H9 (cell line): Measurements from ENCODE around the gene WDR33. TPM values are rescaled to one million over a fixed set of nuclear protein-coding genes. Genes with fewer than 3 reads are reported as not detected.

Experiments used
- DNase-seq: peaks from one replicate; pipeline ENCODE4 v3.0.0-alpha.2; 2017
- H2AFZ ChIP-seq: one replicate; pipeline ENCODE4 v1.6.1; 2013; ENCODE audit warnings: mild to moderate bottlenecking, low read length, control low read depth, moderate library complexity
- H2AK5ac ChIP-seq: 2 replicates; pipeline ENCODE4 v1.6.1; 2013; ENCODE audit warnings: low read length, control low read depth, mixed read lengths; ENCODE audit not compliant: insufficient read length
- H2BK120ac ChIP-seq: one replicate; pipeline ENCODE4 v1.6.1; 2013; ENCODE audit warnings: low read depth, mild to moderate bottlenecking, low read length, control low read depth, inconsistent platforms; ENCODE audit not compliant: poor library complexity, severe bottlenecking
- H2BK12ac ChIP-seq: 2 replicates; pipeline ENCODE4 v1.6.1; 2013; ENCODE audit warnings: low read length, control low read depth, mixed read lengths, low read depth; ENCODE audit not compliant: insufficient read length
- H2BK15ac ChIP-seq: 2 replicates; pipeline ENCODE4 v1.6.1; 2013; ENCODE audit warnings: low read depth, low read length, control low read depth
- H2BK20ac ChIP-seq: one replicate; pipeline ENCODE4 v1.6.1; 2013; ENCODE audit warnings: low read depth, mild to moderate bottlenecking, low read length, control low read depth, inconsistent platforms; ENCODE audit not compliant: poor library complexity, severe bottlenecking
- H2BK5ac ChIP-seq: 2 replicates; pipeline ENCODE4 v1.6.1; 2013; ENCODE audit warnings: low read length, control low read depth, mixed read lengths; ENCODE audit not compliant: insufficient read length
- H3K14ac ChIP-seq: 2 replicates; pipeline ENCODE4 v1.6.1; 2013; ENCODE audit warnings: low read length, control low read depth; ENCODE audit not compliant: insufficient read depth
- H3K18ac ChIP-seq: 2 replicates; pipeline ENCODE4 v1.6.1; 2013; ENCODE audit warnings: low read depth, mild to moderate bottlenecking, mixed read lengths, low read length, control low read depth; ENCODE audit not compliant: insufficient read length
- H3K23ac ChIP-seq: 2 replicates; pipeline ENCODE4 v1.6.1; 2013; ENCODE audit warnings: low read length, control low read depth, mixed read lengths, low read depth; ENCODE audit not compliant: insufficient read length
- H3K23me2 ChIP-seq: 2 replicates; pipeline ENCODE4 v1.6.1; 2013; ENCODE audit warnings: low read depth, mild to moderate bottlenecking, mixed read lengths, low read length, control low read depth; ENCODE audit not compliant: insufficient read length, poor library complexity, severe bottlenecking
- H3K27ac ChIP-seq: 2 replicates; pipeline ENCODE4 v1.5.1; 2013; ENCODE audit warnings: low read length, control low read depth, mixed read lengths, low read depth; ENCODE audit not compliant: insufficient read length
- H3K27me3 ChIP-seq: 2 replicates; pipeline ENCODE4 v1.6.1; 2013; ENCODE audit warnings: low read length, control low read depth, inconsistent platforms; ENCODE audit not compliant: insufficient read depth
- H3K4ac ChIP-seq: 2 replicates; pipeline ENCODE4 v1.6.1; 2013; ENCODE audit warnings: low read depth, mild to moderate bottlenecking, control low read depth, inconsistent platforms, low read length, moderate library complexity
- H3K4me1 ChIP-seq: 2 replicates; pipeline ENCODE4 v1.6.1; 2013; ENCODE audit warnings: low read length, control low read depth, inconsistent platforms; ENCODE audit not compliant: insufficient read depth
- H3K4me2 ChIP-seq: 2 replicates; pipeline ENCODE4 v1.6.1; 2013; ENCODE audit warnings: low read length, control low read depth, mixed read lengths; ENCODE audit not compliant: insufficient read length, insufficient read depth
- H3K56ac ChIP-seq: 2 replicates; pipeline ENCODE4 v1.6.1; 2013; ENCODE audit warnings: low read depth, mild to moderate bottlenecking, mixed read lengths, low read length, control low read depth; ENCODE audit not compliant: insufficient read length
- H3K79me1 ChIP-seq: 2 replicates; pipeline ENCODE4 v1.6.1; 2013; ENCODE audit warnings: low read depth, mild to moderate bottlenecking, moderate library complexity, low read length, control low read depth, inconsistent platforms; ENCODE audit not compliant: insufficient read depth, poor library complexity, severe bottlenecking
- H3K79me2 ChIP-seq: 2 replicates; pipeline ENCODE4 v1.6.1; 2013; ENCODE audit warnings: low read length, control low read depth, inconsistent platforms; ENCODE audit not compliant: insufficient read depth
- H3K9ac ChIP-seq: 2 replicates; pipeline ENCODE4 v1.6.1; 2013; ENCODE audit warnings: low read length, control low read depth, mixed read lengths; ENCODE audit not compliant: insufficient read length; ENCODE audit errors: extremely low read depth
- H3K9me3 ChIP-seq: one replicate; pipeline ENCODE4 v1.6.1; 2013; ENCODE audit warnings: low read depth, low read length, inconsistent platforms; ENCODE audit not compliant: control insufficient read depth
- H3T11ph ChIP-seq: one replicate; pipeline ENCODE4 v1.6.1; 2013; ENCODE audit warnings: mild to moderate bottlenecking, low read length, control low read depth, inconsistent platforms
- H4K20me1 ChIP-seq: one replicate; pipeline ENCODE4 v1.6.1; 2013; ENCODE audit not compliant: control insufficient read depth, insufficient read length, insufficient read depth
- H4K5ac ChIP-seq: 2 replicates; pipeline ENCODE4 v1.6.1; 2013; ENCODE audit warnings: low read depth, mild to moderate bottlenecking, mixed read lengths, low read length, control low read depth; ENCODE audit not compliant: insufficient read length
- H4K8ac ChIP-seq: replicated peaks from 2 replicates; pipeline ENCODE4 v1.6.1; 2013; ENCODE audit warnings: low read length, control low read depth, mixed read lengths, low read depth; ENCODE audit not compliant: insufficient read length
- H4K91ac ChIP-seq: 2 replicates; pipeline ENCODE4 v1.6.1; 2013; ENCODE audit warnings: low read depth, mild to moderate bottlenecking, moderate library complexity, mixed read lengths, low read length, control low read depth; ENCODE audit not compliant: insufficient read length
- H3K27ac Mint-ChIP-seq, 3 experiments: 2 replicates in 2 of 3; 3 replicates in 1 of 3; pipeline ENCODE4 v1.8.0; 2020 to 2021; ENCODE audit warnings: mixed read lengths in 3 of 3, mild to moderate bottlenecking in 1 of 3, moderate library complexity in 1 of 3
- H3K27me3 Mint-ChIP-seq: 2 replicates; pipeline ENCODE4 v1.8.0; 2021; ENCODE audit warnings: low read depth, mild to moderate bottlenecking, moderate library complexity, mixed read lengths
- H3K36me3 Mint-ChIP-seq, 3 experiments: 2 replicates in 2 of 3; 3 replicates in 1 of 3; pipeline ENCODE4 v1.8.0; 2020 to 2021; ENCODE audit warnings: low read depth in 3 of 3, mixed read lengths in 3 of 3; ENCODE audit not compliant: insufficient read depth in 1 of 3
- H3K4me1 Mint-ChIP-seq, 2 experiments: 2 replicates each; pipeline ENCODE4 v1.8.0; 2020; ENCODE audit warnings: mixed read lengths in 2 of 2
- H3K4me3 Mint-ChIP-seq, 2 experiments: 2 replicates in 1 of 2; 3 replicates in 1 of 2; pipeline ENCODE4 v1.8.0; 2020 to 2021; ENCODE audit warnings: mild to moderate bottlenecking in 2 of 2, mixed read lengths in 2 of 2, moderate library complexity in 1 of 2
- H3K9me3 Mint-ChIP-seq, 2 experiments: 2 replicates in 1 of 2; 3 replicates in 1 of 2; pipeline ENCODE4 v1.8.0; 2020; ENCODE audit warnings: mild to moderate bottlenecking in 2 of 2, mixed read lengths in 2 of 2, moderate library complexity in 1 of 2
- CTCF ChIP-seq: fragments of 200-600 bp; sonication (generic); conservative IDR thresholded peaks from 3 replicates; pipeline ENCODE4 v1.8.0; 2021; ENCODE audit warnings: antibody characterized with exemption, mild to moderate bottlenecking
- WGBS: extraction: QIAGEN DNeasy Blood & Tissue Kit; methylation state at CpG from one replicate; pipeline ENCODE4 v1.1.7; 2013; ENCODE audit warnings: missing lambda C conversion rate, low lambda C conversion rate, mixed read lengths; ENCODE audit not compliant: insufficient read length; ENCODE audit errors: extremely low coverage; 5-methylcytosine and 5-hydroxymethylcytosine counted together
- total RNA-seq: library from RNA; stranded (reverse); gene quantifications from 2 replicates; pipeline ENCODE4 v1.2.1, GENCODE V29; 2021

WDR33 gene
- total RNA-seq, 1 experiment from 2014 or later: 86.0 TPM

DNA sequence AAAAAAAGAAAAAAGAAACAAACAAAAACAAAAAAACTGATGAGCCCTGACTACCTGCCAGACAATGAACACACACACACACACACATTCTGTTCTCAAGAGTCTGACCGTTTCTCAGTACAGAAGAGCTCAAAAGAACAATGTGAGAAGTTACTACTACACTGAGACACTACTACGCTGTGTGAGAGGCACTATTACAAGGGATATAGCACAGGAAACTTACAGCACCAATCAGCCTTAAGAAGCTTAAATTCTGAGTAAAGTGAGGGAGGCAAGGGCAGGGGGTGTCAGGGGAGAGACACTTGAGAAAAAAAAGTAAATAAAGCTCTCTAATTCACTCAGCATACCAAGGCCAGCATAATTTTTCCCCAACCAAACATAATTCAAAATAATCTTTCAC lies 32.5 kb downstream of the WDR33 start:
- no peak overlapping the region for H2BK5ac ChIP-seq
- H4K20me1 ChIP-seq: no peaks in the 10 kb centered on the region
- Mint-ChIP-seq H3K36me3 (peaks cover 9 to 21% (median 12%) of the 10 kb centered on the region in 3 experiments; a peak in 6 of 7 replicates), H3K4me3 (no peak overlapping the region), H3K4me1 (peaks cover 30% of the 10 kb centered on the region in 2 experiments), H3K27ac (peak overlapping the region in 1 of 3 experiments; percentile 80; a peak in 2 of 7 replicates), H3K9me3 (peaks cover 2 to 5% of the 10 kb centered on the region in 2 experiments; a peak in 3 of 5 replicates), H3K27me3 (no peaks in the 10 kb centered on the region)
- no peak overlapping the region for H3T11ph ChIP-seq
- peaks cover 23% of the 10 kb centered on the region for H3K79me1 ChIP-seq
- no peak overlapping the region for H4K91ac ChIP-seq
- no peak overlapping the region for H2AK5ac ChIP-seq
- no peak overlapping the region for H3K4me2 ChIP-seq
- H3K14ac ChIP-seq: no peak overlapping the region
- no peak overlapping the region for H3K23ac ChIP-seq
- no peak overlapping the region for H2BK20ac ChIP-seq
- no peaks in the 10 kb centered on the region for H3K23me2 ChIP-seq
- no peak overlapping the region for H2BK12ac ChIP-seq
- no CpG with 5 or more reads among the region's 2 CpGs for WGBS
- peaks cover 4% of the 10 kb centered on the region; the same call in 1 of the 2 replicates for H3K4me1 ChIP-seq
- H3K27me3 ChIP-seq: no peaks in the 10 kb centered on the region
- H2AFZ ChIP-seq: no peak overlapping the region
- TF ChIP-seq CTCF: no peak
- H3K9ac ChIP-seq: no peak overlapping the region
- H3K9me3 ChIP-seq: no peaks in the 10 kb centered on the region
- H3K18ac ChIP-seq: no peak overlapping the region
- H3K27ac ChIP-seq: no peak overlapping the region
- no peak for DNase-seq
- H3K79me2 ChIP-seq: peaks cover 26% of the 10 kb centered on the region; the same call in 1 of the 2 replicates
- no peak overlapping the region for H2BK120ac ChIP-seq
- H4K8ac ChIP-seq: no peak overlapping the region
- no peak overlapping the region for H2BK15ac ChIP-seq
- no peak overlapping the region for H4K5ac ChIP-seq
- no peak overlapping the region for H3K4ac ChIP-seq
- no peak overlapping the region for H3K56ac ChIP-seq
